ENCODE measurements around the gene AFG1L. TPM values are rescaled to one million over a fixed set of nuclear protein-coding genes. Genes with fewer than 3 reads are reported as not detected.

Gene AFG1L
- total RNA-seq, 1 donor from 2014 or later = 5.5 TPM

DNA sequence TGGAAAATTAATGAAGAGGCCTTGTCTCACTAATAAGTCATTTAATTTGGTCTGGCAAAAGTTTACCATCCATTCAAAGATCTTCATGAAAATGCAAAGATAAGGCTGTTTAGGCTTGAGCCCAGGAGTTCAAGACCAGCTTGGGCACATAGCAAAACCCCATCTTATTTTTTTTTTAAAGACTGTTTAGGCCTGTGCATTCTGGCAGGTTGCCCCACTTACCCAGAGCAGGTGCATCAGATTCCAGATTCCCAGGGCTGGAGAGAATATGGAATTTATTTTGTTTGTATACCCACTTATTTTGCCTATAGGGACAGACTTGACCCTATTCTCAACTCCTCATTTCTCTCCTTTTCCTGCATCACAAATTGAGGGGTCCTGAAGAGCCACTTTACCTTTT is 271.6 kb downstream of the AFG1L start:
- intact Hi-C loops (cut with micrococcal nuclease) = no loop called here

DNA sequence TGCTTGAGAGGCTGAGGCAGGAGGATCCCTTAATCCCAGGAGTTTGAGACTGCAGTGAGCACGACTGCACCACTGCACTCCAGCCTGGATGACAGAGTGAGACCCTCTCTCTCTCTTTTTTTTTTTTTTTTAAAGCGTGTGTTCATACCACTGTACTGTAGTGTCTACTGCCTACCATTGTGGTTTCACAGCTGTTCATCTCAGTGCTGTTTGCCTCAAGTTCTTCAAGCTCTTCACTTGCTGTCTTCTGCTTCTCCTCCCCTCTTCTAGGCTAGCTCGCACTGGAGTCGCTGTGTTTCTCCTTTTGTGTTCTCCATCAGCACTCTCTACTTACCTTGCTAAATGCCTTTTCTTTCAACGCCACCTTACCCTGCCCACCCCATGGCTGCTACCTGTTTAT is 273.2 kb downstream of the AFG1L start:
- intact Hi-C loops (cut with micrococcal nuclease) = no loop called here

DNA sequence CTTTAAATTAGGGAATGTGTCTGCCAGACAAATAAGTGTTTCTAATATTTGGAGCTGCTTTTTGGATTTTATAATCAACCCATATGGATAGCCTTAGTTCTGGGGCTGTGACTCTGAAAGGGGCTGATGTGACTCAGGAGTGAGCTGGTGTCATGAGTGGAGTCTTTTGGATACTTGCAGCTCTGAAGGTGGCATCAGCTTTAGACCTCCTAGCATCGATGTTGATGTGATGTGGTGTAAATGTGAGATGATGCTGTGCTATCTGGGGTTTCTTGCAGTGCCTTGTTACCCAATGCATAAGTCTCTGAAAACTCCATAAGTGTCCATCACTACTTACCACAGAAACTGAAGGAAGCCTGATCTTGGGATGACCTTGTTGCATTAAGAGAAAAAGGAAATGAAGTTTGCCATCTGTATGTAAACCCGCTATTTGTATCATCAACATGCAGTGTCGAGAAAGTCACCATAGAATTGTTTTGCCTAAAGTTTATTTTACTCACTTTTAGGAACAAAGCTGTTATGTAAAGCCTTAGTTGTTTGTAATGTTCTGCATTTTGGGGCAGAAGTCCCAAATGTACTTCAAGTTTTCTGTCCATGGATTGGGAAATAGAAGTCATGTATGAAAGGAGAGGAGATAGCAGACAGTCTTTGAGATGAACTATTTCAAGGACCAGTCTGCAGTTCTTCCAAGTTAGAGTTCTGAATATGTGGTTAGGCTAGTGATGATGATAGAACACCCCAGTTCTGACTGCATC is 273.9 kb downstream of the AFG1L start:
- intact Hi-C loops (cut with micrococcal nuclease) = no loop called here

DNA sequence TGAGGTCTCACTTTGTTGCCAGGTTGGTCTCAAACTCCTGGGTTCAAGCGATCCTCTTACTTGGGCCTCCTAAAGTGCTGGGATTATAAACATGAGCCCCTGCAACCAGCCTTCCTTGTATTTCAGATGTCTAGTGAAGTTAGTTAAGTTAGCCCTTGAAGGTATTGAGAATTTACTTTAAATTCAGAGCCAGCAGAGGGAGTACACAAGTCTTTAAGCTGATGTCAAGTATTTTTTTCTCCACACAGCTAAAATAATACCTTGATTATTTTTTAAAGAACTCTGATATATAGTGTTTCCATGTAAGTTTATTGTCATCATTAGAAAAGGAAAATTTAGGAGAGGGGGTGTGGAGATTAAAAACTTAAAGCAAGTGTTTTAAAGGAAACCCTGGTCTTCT is 275.7 kb downstream of the AFG1L start:
- intact Hi-C loops (cut with micrococcal nuclease) = no loop called here

DNA sequence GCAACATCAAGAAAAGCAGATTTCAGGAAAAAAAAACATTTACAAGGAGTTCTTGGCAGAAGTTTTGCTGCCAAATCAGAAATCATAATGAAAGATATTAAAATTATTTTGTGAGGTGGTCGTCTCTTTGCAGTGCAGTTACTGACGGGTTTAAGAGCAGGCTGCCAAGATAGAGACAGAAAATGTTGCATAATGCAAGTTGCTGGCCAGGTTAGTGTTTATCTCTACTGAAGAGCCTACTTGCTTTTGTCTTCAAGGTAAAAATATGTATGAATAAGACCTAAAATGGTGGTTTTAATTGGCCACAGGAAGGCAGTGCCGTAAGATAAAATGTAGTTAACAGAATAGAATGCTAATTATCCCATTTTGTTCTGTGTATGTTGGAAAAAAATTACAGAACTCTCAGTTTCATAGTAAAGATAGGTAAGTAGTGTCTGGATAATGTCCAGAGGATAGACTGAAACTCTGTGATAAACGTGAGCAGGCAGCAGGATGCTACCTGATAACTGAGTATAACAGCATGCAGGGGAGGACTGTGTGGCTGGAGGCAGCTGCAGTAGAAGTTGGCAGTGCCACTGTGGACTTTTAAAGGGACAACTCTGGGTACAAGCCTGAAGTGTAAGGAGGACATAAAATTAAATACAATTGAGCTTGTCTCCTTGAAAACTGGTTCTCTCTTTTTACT is 279.7 kb downstream of the AFG1L start:
- intact Hi-C loops (cut with micrococcal nuclease) = no loop called here

Other genes with a start within 250 kb of the AFG1L start
- 39.8 and 43.3 TPM in 2 replicates for gene OSTM1, start 220.3 kb upstream of the AFG1L start, total RNA-seq
- not detected in 2 replicates for gene NR2E1, start 129.0 kb upstream of the AFG1L start, total RNA-seq
- 75.0 and 76.2 TPM in 2 replicates for gene SNX3, start 34.0 kb upstream of the AFG1L start, total RNA-seq

Data from T-helper 1 cell treated with Interleukin-12 subunit alpha and Interleukin-12 subunit beta and Interleukin-4 antibody, amounts not matched to agents 30 ng/mL and 1 ng/mL, for 36 hours (primary cell).